GM12872 (cell line): Measurements from ENCODE around the gene AATF.

ENCODE experiments used
- TF ChIP-seq, protein P1 (sequence below): IDR thresholded peaks from 3 replicates; pipeline ENCODE4 v1.5.1; 2011; ENCODE audit warnings: low read depth, mild to moderate bottlenecking, low read length, moderate library complexity; ENCODE audit not compliant: insufficient read depth

Gene AATF

DNA sequence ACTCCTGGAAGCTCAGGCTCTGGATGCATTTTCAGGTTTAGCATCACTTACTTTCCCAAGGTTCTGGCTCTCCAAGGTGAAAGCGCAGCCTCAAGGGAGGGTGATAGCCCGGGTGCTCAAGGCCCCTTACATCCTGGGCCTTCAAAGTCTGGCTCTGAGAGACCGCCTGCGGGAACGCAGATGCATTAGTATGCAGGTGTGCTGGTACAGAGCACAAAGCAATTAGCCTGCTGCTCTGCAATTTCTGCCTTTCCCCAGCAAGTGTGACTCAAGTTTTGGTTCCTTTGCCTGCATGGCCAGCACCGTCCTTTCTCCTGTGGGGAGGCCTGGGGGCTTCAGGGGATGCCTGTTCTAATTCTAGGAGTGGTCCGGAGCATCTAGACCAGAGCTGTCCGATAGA is 116.2 kb downstream of the AATF start:
- TF ChIP-seq, protein P1, sequence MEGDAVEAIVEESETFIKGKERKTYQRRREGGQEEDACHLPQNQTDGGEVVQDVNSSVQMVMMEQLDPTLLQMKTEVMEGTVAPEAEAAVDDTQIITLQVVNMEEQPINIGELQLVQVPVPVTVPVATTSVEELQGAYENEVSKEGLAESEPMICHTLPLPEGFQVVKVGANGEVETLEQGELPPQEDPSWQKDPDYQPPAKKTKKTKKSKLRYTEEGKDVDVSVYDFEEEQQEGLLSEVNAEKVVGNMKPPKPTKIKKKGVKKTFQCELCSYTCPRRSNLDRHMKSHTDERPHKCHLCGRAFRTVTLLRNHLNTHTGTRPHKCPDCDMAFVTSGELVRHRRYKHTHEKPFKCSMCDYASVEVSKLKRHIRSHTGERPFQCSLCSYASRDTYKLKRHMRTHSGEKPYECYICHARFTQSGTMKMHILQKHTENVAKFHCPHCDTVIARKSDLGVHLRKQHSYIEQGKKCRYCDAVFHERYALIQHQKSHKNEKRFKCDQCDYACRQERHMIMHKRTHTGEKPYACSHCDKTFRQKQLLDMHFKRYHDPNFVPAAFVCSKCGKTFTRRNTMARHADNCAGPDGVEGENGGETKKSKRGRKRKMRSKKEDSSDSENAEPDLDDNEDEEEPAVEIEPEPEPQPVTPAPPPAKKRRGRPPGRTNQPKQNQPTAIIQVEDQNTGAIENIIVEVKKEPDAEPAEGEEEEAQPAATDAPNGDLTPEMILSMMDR: no peak

- TF ChIP-seq, protein P1: no peak
Measured at GRCh38 chr17:37065486-37066321, 117.0 kb downstream of the AATF start.

- TF ChIP-seq, protein P1: no peak
Measured at GRCh38 chr17:37066322-37067255, 117.8 kb downstream of the AATF start.

DNA sequence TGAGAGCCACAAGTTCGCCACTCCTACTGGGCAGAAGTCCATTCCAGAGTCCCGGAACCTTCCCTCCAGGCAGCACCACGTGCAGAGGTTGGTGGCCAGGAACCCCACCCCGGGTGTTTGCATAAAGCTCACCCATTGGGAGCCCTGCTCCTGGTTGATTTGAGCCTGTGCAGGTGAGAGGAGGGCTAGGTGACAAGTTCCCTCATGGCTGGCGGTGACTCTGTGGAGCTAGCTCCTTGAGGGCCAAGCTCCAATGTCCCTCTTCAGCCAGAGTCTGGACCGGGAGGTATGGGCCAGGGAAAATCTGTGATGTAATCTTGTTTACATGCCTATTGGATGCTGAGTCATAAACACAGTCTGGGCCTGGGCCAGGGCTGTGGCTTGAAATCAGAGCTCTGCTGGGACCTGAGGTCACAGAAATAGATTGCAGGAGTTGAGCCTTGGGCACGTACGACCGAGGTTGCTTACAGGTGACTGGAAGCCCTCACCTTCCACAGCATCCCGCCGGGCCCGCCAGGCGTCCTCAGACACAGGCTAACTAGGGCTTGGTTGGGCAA is 118.9 kb downstream of the AATF start:
- TF ChIP-seq, protein P1: no peak

GRCh38 chr17:37068266-37068665 is 119.5 kb downstream of the AATF start:
- TF ChIP-seq, protein P1: no peak

DNA sequence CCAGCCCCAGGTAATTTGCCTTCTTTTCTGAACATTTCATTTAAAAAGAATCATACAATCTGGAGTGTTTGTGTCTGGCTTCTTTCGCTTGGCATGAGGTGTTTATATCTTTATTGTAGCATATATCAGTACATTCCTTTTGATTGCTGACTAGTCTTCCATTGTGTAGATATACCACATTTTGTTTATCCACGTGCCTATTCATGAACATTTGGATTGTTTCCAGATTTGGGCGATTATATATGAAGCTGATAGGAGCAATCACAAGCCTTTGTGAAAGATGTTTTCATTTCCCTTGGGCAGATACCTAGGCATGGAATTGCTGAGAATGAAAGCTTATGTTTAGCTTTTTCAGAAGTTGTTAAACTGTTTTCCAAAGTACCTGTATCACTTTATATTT is 120.3 kb downstream of the AATF start:
- TF ChIP-seq, protein P1: no peak
